H1 (cell line): ENCODE measurements around the gene OR5A1. TPM values are rescaled to one million over a fixed set of nuclear protein-coding genes. Genes with fewer than 3 reads are reported as not detected.

ENCODE experiments used
- polyA plus RNA-seq, 7 experiments: library from polyadenylated mRNA; depleted of rRNA in 3 of 7; stranded (reverse) in 5 of 7; unstranded in 2 of 7; fragments of >200 nt in 5 of 7; fragments of 200-250 nt in 2 of 7; gene quantifications; 1 replicate in 5 of 7; 2 replicates in 1 of 7; 4 replicates in 1 of 7; pipeline versions ENCODE4 v1.2.1 to v1.2.3, GENCODE V29; 2011 to 2013; ENCODE audit warnings: missing spikeins in 2 of 7, mixed read lengths in 2 of 7
- total RNA-seq: library from RNA; stranded (reverse); fragmentation: NEBNext Ultra II Directional; extraction: Animal tissue kit (Norgen Biotek cat#: 25700); gene quantifications from 2 replicates; pipeline ENCODE4 v1.2.1, GENCODE V29; 2021

OR5A1 gene
- total and polyA plus RNA-seq, 2 of the 8 experiments (the other 6 are each of a cell fraction or from before 2014, with no cell fraction given): not detected

Other genes with a start within 250 kb of the OR5A1 start
- gene MPEG1, start 223.5 kb upstream of the OR5A1 start, total RNA-seq: not detected in 2 replicates
- gene MPEG1, start 223.5 kb upstream of the OR5A1 start, polyA plus RNA-seq (2011; rRNA removed): not detected in 2 replicates
- gene OR5AN1, start 77.6 kb upstream of the OR5A1 start, total RNA-seq: not detected in 2 replicates
- gene OR5AN1, start 77.6 kb upstream of the OR5A1 start, polyA plus RNA-seq (2011; rRNA removed): not detected in 2 replicates
- gene OR5A2, start 10.1 kb upstream of the OR5A1 start, total RNA-seq: not detected in 2 replicates
- gene OR5A2, start 10.1 kb upstream of the OR5A1 start, polyA plus RNA-seq (2011; rRNA removed): not detected in 2 replicates
- gene OR4D6, start 20.5 kb downstream of the OR5A1 start, total RNA-seq: not detected in 2 replicates
- gene OR4D6, start 20.5 kb downstream of the OR5A1 start, polyA plus RNA-seq (2011; rRNA removed): not detected in 2 replicates
- not detected in 2 replicates for gene OR4D10, start 36.8 kb downstream of the OR5A1 start, total RNA-seq
- not detected in 2 replicates for gene OR4D10, start 36.8 kb downstream of the OR5A1 start, polyA plus RNA-seq (2011; rRNA removed)
- gene OR4D11, start 67.1 kb downstream of the OR5A1 start, total RNA-seq: not detected in 2 replicates
- gene OR4D11, start 67.1 kb downstream of the OR5A1 start, polyA plus RNA-seq (2011; rRNA removed): not detected in 2 replicates
- not detected in 2 replicates for gene OR4D9, start 75.1 kb downstream of the OR5A1 start, total RNA-seq
- gene OR4D9, start 75.1 kb downstream of the OR5A1 start, polyA plus RNA-seq (2011; rRNA removed): not detected in 2 replicates
- 41.2 and 43.1 TPM in 2 replicates for gene OSBP, start 179.3 kb downstream of the OR5A1 start, total RNA-seq
- gene OSBP, start 179.3 kb downstream of the OR5A1 start, polyA plus RNA-seq (2011; rRNA removed): 10.8 and 13.2 TPM in 2 replicates
- 33.4 and 33.9 TPM in 2 replicates for gene PATL1, start 232.6 kb downstream of the OR5A1 start, total RNA-seq
- gene PATL1, start 232.6 kb downstream of the OR5A1 start, polyA plus RNA-seq (2011; rRNA removed): 23.1 and 30.4 TPM in 2 replicates